Activated CD8-positive, alpha-beta memory T cell treated with anti-CD3 and anti-CD28 coated beads, Interleukin-2, amount 50 U/mL, for 48 hours (primary cell): Measurements from ENCODE around the gene ITGA5.

Experiments
- DNase-seq: peaks from one replicate; pipeline ENCODE4 v3.0.0-alpha.2; 2020

Gene ITGA5

DNA sequence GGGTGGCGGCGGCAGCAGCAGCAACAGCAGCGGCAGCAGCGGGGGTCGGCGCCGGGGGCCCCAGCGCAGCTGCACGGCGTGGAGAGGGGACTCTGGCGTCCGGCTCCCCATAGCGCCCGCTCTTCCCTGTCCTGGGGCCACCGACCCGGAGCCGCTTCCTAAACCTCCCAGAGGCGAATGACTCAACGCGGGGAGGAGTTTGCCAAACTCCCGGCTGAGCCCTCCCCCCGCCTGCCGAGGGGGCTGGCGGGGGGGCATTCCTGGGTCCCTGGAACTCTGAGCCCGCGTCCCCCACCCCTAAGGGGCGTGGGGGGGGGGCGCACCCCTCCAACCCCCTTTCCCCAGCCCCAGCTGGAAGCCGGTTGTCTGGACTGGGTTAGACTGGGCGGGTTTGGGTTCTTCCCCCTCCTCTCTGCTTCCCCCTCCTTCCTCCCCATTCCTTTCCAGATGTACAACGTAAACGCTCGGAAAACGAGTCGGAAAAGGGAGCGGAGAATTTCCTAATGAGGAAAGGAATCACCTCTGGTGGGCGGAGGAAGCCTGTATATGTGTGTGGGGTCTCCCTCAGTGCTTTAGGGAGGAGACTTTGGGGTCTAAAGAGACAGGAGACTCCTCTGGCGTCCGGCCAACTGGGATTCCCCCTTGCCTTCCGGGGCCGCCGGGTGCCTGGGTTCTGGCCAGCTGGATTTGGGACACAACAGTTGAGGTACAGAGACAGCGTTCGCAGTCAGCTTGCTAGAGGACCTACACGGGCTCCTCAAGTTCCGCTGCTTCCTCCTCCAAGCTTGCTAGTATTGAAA lies at the start of gene ITGA5:
TSS of gene ITGA5 (minus strand) at position 179 of the 800 bp plus-strand sequence. CDS start at position 111, 68 bp downstream.
- peak; percentile 74 for DNase-seq

DNA sequence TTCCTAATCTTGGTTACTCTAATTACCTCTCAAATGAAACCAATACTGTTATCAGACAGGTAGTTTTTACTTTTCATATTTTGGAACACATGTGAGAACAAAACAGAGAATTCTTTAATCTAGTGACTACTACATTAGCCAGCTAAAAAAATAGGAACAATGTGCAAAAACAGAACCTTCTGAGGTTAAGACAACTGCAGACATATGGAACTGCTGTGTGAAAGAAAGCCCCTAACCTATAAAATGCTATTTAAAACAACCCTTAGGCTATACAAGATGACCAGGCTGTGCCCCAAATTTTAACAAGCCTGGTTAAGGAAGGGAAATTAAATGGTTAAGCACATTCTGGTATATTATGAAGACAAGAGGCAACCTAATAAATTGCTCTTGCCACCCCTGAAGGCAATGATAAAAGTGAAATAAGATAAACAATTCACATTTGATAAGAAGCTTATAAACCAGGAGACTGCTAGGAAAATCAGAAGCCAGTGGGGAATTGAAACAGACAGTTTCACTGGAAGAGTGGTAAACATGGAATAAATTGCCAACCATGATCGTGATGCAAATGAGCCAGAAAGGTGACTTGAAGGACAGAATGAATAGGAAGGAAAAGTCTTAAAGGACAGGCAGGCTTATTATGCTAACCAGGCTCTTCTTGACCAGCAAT lies 46.9 kb upstream of the ITGA5 start:
- no peak for DNase-seq

GRCh38 chr12:54463484-54463883 lies 44.4 kb upstream of the ITGA5 start:
- DNase-seq, result no peak

GRCh38 chr12:54463034-54463433 lies 44.0 kb upstream of the ITGA5 start:
- DNase-seq, result no peak

- DNase-seq, result no peak
These were observed 41.4 kb upstream of the ITGA5 start for GRCh38 chr12:54460317-54460923.

DNA sequence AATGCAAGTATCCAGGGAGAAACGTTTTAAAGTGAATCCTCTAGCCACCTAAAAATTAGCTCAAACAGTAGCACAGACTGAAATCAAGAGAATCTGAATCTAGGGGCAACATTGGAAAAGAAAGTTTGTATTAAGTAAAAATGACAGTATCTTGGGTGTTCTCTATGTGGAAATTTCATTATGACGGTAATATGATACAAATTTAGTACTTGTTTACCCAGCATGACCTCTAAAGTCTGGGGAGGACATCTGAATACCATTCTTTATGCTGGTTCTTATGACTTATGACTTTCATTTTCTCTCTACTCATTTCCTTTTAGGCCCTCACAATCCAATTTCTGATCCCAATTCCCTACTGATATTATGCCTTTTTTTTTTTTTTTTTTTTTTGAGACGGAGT lies 40.3 kb upstream of the ITGA5 start:
- DNase-seq, result no peak

- DNase-seq, result no peak
These were observed 36.8 kb upstream of the ITGA5 start for GRCh38 chr12:54455760-54456469.

DNA sequence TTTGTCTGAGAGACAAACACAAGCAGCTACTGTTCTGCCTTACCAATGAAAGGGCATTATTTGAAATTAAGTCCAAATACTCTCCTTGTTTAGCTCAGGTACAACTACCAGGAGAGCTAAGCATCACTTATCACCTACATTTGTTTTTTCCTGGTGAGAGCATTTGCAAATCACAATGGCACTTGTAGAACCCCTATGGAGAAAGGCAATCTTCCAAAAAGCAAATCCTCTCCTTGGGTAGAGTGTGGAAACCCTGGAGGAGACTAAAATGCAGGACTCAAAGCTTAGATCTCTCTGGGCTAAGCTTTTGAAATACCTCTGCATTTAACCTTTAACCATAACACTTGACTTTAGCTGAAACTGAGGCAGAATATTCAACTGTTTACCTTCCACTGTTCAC lies 33.6 kb upstream of the ITGA5 start:
- DNase-seq, result no peak

DNA sequence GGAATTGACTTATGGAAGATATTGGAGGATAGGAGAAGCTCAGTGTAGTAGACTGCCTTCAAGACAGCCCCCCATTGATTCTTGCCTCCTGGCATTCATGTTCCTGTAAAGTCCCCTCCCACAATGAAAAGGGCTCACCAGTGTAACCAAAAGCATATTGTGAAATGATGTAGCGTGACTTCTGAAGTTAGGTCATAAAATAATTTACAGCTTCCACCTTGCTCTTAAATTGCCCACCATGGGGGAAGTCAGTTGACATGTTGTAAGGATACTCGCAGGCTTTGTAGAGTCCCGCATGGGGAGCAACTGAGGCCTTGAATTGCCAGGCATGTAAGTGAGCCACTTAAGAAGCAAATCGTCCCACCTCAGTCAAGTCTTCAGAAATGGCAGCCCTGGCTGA lies 29.3 kb upstream of the ITGA5 start:
- no peak for DNase-seq

DNA sequence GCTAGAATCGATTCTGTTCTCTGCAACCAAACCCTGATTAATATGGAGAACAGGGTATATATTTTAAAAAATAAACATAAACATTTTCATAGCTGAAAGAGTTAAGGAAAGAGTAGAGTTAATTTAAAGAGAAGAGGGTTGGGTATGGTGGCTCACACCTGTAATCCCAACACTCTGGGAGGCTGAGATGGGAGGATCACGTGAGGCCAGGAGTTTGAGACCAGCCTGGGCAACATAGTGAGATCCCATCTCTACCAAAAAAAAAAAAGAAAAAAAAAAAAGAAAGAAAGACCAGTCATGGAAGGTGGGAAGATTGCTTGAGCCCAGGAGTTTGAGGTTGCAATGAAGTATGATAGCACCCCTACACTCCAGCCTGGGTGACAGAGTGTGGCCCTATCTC lies 28.9 kb upstream of the ITGA5 start:
- no peak for DNase-seq

- no peak for DNase-seq
These were observed 25.1 kb upstream of the ITGA5 start for GRCh38 chr12:54444206-54444605.

DNA sequence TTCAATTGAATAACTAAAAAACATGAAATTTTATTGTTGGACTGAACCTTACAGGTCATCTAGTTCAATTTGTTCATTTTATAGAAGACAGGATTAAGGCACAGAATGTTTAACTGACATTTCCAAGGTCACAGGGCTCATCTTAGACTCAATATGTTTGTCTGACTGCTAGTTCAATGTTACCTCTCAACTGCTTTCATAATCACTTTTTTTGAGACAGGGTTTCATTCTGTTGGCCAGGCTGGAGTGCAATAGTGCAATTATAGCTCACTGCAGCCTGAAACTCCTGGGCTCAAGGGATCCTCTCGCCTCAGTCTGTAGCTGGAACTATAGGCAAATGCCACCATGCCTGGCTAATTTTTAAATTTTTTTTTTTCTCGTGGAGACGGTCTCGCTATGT lies 24.4 kb upstream of the ITGA5 start:
- DNase-seq, result no peak

DNA sequence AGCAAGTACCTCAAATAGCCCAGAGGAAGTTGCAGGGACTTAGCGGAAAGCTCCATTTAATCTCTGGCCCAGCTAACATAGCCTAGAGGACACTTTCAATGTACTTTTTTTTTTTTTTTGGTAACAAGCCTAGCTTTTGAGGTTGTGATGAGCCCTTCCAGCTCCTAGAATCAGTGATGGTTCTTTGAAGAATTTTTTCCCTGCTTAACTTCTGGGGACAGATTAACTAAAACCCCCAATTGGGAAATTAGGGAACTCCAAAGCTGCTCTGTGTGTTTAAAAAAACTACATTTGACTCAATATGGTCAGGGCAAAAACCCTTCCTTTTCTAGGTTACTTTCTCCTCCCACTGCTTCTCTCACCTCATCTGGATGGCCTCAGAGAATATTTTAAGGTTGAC lies 23.9 kb upstream of the ITGA5 start:
- DNase-seq, result no peak

GRCh38 chr12:54442099-54442498 lies 23.0 kb upstream of the ITGA5 start:
- DNase-seq, result no peak

GRCh38 chr12:54439521-54440255 lies 20.6 kb upstream of the ITGA5 start:
- DNase-seq, result no peak

- DNase-seq, result no peak
These were observed 20.0 kb upstream of the ITGA5 start for GRCh38 chr12:54439096-54439495.

GRCh38 chr12:54438517-54438916 lies 19.5 kb upstream of the ITGA5 start:
- DNase-seq, result no peak

- no peak for DNase-seq
These were observed 18.6 kb upstream of the ITGA5 start for GRCh38 chr12:54437697-54438096.

DNA sequence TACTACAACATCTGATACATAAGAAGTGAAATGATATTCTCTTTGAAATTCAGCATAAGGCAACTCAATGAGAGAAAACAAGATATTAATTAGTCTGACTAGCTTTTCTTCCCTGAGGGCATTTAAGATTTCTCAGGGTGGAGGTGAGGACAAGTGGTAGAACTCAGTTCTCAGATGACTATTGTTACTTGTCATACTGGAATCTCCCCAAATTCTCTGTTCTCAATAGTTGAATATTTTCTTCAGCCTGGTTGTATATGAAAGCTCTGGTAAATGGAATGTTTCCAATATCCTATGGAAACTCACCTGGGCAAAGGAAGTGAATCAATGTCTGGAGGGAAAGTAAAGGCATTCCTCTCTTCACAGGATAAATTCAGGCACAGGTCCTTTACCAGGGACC lies 18.2 kb upstream of the ITGA5 start:
- no peak for DNase-seq

DNA sequence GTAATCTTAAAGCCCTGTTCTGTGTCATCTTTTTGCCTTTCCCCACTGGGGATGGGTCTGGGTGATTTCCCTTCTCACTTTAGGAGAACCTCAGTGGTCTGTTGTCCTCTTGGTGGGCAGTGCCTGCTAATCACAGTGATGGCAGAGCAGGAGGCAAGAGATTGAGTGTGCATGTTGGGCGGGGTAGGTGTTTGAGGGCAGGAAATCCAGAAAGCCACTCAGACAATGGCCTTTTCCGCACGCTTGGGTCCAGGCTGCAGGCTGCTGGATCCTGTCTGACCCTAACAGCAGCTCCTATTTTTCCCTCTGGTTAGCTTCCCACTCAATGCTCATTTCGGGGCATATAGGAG lies 13.7 kb upstream of the ITGA5 start:
- no peak for DNase-seq

- DNase-seq, result no peak
These were observed 13.1 kb upstream of the ITGA5 start for GRCh38 chr12:54431911-54432814.
